NB4 (cell line): Measurements from ENCODE around the gene CSMD2.

ENCODE experiments used
- DNase-seq: peaks from one replicate; pipeline ENCODE4 v3.0.0; 2010; ENCODE audit warnings: low read depth
- H3K4me3 ChIP-seq: one replicate; pipeline ENCODE4 v1.5.1; 2011; ENCODE audit warnings: mild to moderate bottlenecking, low read depth, low read length, moderate library complexity
- MAX ChIP-seq: IDR thresholded peaks from 2 replicates; pipeline ENCODE4 v1.6.1; 2011; ENCODE audit warnings: low read depth, low read length
- MYC ChIP-seq: IDR thresholded peaks from 2 replicates; pipeline ENCODE4 v1.6.1; 2011; ENCODE audit warnings: low read depth, low read length
- POLR2A ChIP-seq: IDR thresholded peaks from 2 replicates; pipeline ENCODE4 v1.6.1; 2011; ENCODE audit warnings: mild to moderate bottlenecking; ENCODE audit not compliant: insufficient read length; ENCODE audit errors: extremely low read depth
- TF ChIP-seq, protein P1 (sequence below): IDR thresholded peaks from one replicate; pipeline ENCODE4 v1.5.1; 2012; ENCODE audit warnings: low read depth, low read length

CSMD2 gene

DNA sequence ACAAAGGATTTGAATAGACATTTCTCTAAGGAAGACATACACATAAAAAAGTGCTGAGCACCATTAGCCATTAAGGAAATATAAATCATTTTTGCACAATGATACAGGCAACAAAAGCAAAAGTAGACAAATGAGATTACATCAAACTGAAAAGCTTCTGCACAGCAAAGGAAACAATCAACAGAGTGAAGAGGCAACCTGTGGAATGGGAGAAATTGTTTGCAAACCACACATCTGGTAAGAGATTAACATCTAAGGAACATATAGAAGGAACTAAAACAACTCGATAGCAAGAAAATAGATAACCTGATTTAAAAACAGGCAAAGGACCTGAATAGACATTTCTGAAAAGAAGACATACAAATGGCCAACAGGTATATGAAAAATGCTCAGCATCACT, 635.1 kb downstream of the CSMD2 start:
- no peak for DNase-seq
- no peak overlapping the region for H3K4me3 ChIP-seq
- no peak for TF ChIP-seq MAX
- no peak for TF ChIP-seq POLR2A
- TF ChIP-seq, protein P1, sequence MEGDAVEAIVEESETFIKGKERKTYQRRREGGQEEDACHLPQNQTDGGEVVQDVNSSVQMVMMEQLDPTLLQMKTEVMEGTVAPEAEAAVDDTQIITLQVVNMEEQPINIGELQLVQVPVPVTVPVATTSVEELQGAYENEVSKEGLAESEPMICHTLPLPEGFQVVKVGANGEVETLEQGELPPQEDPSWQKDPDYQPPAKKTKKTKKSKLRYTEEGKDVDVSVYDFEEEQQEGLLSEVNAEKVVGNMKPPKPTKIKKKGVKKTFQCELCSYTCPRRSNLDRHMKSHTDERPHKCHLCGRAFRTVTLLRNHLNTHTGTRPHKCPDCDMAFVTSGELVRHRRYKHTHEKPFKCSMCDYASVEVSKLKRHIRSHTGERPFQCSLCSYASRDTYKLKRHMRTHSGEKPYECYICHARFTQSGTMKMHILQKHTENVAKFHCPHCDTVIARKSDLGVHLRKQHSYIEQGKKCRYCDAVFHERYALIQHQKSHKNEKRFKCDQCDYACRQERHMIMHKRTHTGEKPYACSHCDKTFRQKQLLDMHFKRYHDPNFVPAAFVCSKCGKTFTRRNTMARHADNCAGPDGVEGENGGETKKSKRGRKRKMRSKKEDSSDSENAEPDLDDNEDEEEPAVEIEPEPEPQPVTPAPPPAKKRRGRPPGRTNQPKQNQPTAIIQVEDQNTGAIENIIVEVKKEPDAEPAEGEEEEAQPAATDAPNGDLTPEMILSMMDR = no peak

- no peak for DNase-seq
- no peak overlapping the region for H3K4me3 ChIP-seq
- TF ChIP-seq, protein P1 = no peak
- TF ChIP-seq MYC (no peak), POLR2A (no peak), MAX (no peak)
These were observed 637.1 kb downstream of the CSMD2 start for GRCh38 chr1:33527934-33528333.

DNA sequence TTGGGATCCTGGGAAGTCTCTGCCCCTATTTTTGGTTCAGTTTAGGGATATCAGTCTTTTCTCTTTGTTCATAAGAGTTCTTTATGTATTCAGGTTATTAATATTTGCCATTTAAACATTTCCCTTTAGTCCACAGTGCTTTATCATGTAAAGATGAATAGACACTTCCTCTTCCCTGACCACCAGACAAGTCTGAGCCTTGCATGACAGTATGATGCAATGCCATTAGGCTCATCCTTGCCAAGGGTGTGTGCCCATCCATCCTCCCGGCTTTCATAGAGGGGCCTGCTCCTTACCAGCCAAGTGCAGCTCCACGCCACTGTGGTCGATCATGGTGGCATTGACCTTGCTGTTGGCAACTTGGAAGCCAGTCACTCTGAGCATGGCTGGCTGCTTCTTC, 640.4 kb downstream of the CSMD2 start:
- no peak overlapping the region for H3K4me3 ChIP-seq
- DNase-seq = peak; percentile 64
- TF ChIP-seq, protein P1 = no peak
- TF ChIP-seq MAX (no peak), POLR2A (no peak), MYC (no peak)

- peak; percentile 3 for DNase-seq
- TF ChIP-seq MAX = no peak
- TF ChIP-seq, protein P1 = no peak
- no peak for TF ChIP-seq POLR2A
- TF ChIP-seq MYC = no peak
These were observed 645.7 kb downstream of the CSMD2 start for GRCh38 chr1:33519240-33519884.

DNA sequence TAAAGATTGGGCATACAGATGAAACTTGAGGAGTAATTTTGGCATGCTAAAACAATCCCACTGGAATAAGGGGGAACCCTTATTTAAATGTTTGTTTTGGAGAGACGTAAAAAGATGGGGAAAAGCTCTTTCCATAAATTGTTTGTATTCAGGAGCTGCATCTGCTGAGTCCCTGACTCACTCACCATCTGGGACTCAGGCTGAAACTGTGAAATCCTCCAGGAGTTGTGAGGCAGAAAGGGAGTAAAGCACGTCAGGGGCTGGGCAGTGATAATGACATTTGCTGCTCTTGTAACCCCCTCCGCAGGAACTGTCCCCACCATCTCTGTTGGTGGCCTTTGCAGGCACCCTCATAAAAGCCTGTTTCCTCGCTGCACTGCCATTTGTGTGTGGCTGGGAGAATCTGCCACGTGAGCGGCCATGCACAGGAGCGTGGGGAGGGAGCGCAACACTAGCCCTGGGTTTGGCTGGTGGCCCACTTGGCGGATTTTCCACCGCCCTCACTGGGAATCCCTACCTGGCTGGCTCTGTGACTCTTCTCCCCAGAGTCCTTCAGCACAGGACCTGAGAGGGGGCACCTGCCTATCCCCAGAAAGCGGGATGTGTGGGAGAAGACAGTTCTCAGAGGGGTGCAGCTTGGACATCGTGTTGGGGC, 647.3 kb downstream of the CSMD2 start:
- H3K4me3 ChIP-seq = no peak overlapping the region
- no peak for DNase-seq
- no peak for TF ChIP-seq MAX
- TF ChIP-seq, protein P1 = no peak
- TF ChIP-seq POLR2A = no peak
- no peak for TF ChIP-seq MYC

More at GRCh38 chr1:33519240-33519884, 645.7 kb downstream of the CSMD2 start:
- no peak overlapping the region for H3K4me3 ChIP-seq
